ENCODE results near the gene TIMD4.
"Not testable (repeated sequence)": the region's sequence is repeated elsewhere in the genome, so short reads cannot be mapped to it uniquely, and the experiment has no call there.

The TIMD4 gene

GRCh38 chr5:156963125-156963524, at the start of gene TIMD4:
TIMD4 (minus strand) TSS chr5:156963226; CDS start chr5:156963198, 28 bp downstream.
- DNase-seq = no peak

- DNase-seq = no peak
These were observed 43.2 kb upstream of the TIMD4 start for GRCh38 chr5:157006262-157006661.

GRCh38 chr5:157004893-157005551, 42.0 kb upstream of the TIMD4 start:
- DNase-seq = no peak

GRCh38 chr5:156991714-156992113, 28.7 kb upstream of the TIMD4 start:
- DNase-seq = no peak

- no peak for DNase-seq
These were observed 21.0 kb upstream of the TIMD4 start for GRCh38 chr5:156984064-156984463.

- no peak for DNase-seq
These were observed 18.5 kb upstream of the TIMD4 start for GRCh38 chr5:156981481-156981880.

GRCh38 chr5:156974328-156974727, 11.3 kb upstream of the TIMD4 start:
- no peak for DNase-seq

GRCh38 chr5:156971848-156972525, 9.0 kb upstream of the TIMD4 start:
- no peak for DNase-seq

- no peak for DNase-seq
These were observed 8.4 kb upstream of the TIMD4 start for GRCh38 chr5:156971415-156971814.

GRCh38 chr5:156967386-156967785, 4.4 kb upstream of the TIMD4 start:
- not testable (repeated sequence) for DNase-seq

GRCh38 chr5:156956321-156956720, 6.7 kb downstream of the TIMD4 start:
- DNase-seq = no peak

- no peak for DNase-seq
These were observed 11.7 kb downstream of the TIMD4 start for GRCh38 chr5:156951359-156951758.

- DNase-seq = no peak
These were observed 12.3 kb downstream of the TIMD4 start for GRCh38 chr5:156950716-156951115.

GRCh38 chr5:156949424-156949823, 13.6 kb downstream of the TIMD4 start:
- DNase-seq = no peak

- no peak for DNase-seq
These were observed 15.1 kb downstream of the TIMD4 start for GRCh38 chr5:156947925-156948324.

- no peak for DNase-seq
These were observed 21.0 kb downstream of the TIMD4 start for GRCh38 chr5:156942064-156942463.

- not testable (repeated sequence) for DNase-seq
These were observed 22.6 kb downstream of the TIMD4 start for GRCh38 chr5:156940462-156940861.

GRCh38 chr5:156936972-156937371, 26.1 kb downstream of the TIMD4 start:
- no peak for DNase-seq

GRCh38 chr5:156934450-156935211, 28.4 kb downstream of the TIMD4 start:
- DNase-seq = peak; percentile 27

GRCh38 chr5:156929366-156929948, 33.6 kb downstream of the TIMD4 start:
- no peak for DNase-seq

- no peak for DNase-seq
These were observed 35.5 kb downstream of the TIMD4 start for GRCh38 chr5:156927545-156927944.

- DNase-seq = not testable (repeated sequence)
These were observed 37.3 kb downstream of the TIMD4 start for GRCh38 chr5:156925767-156926166.

GRCh38 chr5:156922207-156922792, 40.7 kb downstream of the TIMD4 start:
- no peak for DNase-seq

Data from activated CD4-positive, alpha-beta T cell treated with anti-CD3 and anti-CD28 coated beads for 1 hour (primary cell).